T-helper 17 cell (primary cell): ENCODE measurements around the gene GNAZ. TPM values are rescaled to one million over a fixed set of nuclear protein-coding genes. Genes with fewer than 3 reads are reported as not detected.

Experiments used
- ATAC-seq: fragments of 150-1000 bp; cut with Tn5 transposase; 2 replicates; pipeline ENCODE4 v1.10.0; 2021; ENCODE audit warnings: mild to moderate bottlenecking, moderate library complexity
- DNase-seq, 3 donors: peaks; one replicate each; pipeline versions ENCODE4 v3.0.0 to v3.0.0-alpha.2; 2020 to 2021
- H3K9me3 ChIP-seq: one replicate; pipeline ENCODE4 v1.7.0; 2013; ENCODE audit warnings: low read length, mild to moderate bottlenecking; ENCODE audit not compliant: control insufficient read depth, poor library complexity, severe bottlenecking
- H3K27ac Mint-ChIP-seq: one replicate; pipeline ENCODE4 v1.8.0; 2022; ENCODE audit warnings: mild to moderate bottlenecking, moderate library complexity, mixed read lengths
- H3K27me3 Mint-ChIP-seq: one replicate; pipeline ENCODE4 v1.8.0; 2022; ENCODE audit warnings: mixed read lengths
- H3K36me3 Mint-ChIP-seq: one replicate; pipeline ENCODE4 v1.8.0; 2022; ENCODE audit warnings: low read depth, mixed read lengths
- H3K4me1 Mint-ChIP-seq: one replicate; pipeline ENCODE4 v1.8.0; 2022; ENCODE audit warnings: mild to moderate bottlenecking, mixed read lengths
- H3K4me3 Mint-ChIP-seq: one replicate; pipeline ENCODE4 v1.8.0; 2022; ENCODE audit warnings: mild to moderate bottlenecking, moderate library complexity, mixed read lengths
- total RNA-seq, 4 donors: library from RNA in 2 of 4; stranded (reverse) in 2 of 4; gene quantifications; one replicate each; pipeline ENCODE4 v1.2.3 and lab custom pipeline; 2022 to 2026

GNAZ gene
- total RNA-seq, 2 donors from 2014 or later: 1.4 to 44.1 TPM

DNA sequence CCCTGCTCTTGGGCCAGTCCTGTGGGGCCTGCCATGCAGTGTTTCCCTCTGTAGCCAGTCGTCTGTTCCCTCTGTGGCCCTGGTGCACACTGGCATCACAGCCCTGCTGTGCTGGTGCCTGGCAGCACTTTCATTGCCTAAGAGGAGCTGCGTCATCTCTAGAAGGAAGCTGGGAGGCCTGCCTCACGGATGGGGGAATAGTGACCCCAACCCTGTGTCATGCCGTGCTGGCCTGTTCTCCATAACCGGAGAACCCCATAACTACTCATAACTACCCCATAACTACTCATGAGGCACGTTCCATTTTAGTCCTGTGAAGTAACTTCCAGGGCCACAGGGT lies 88.9 kb downstream of the GNAZ start:
- Mint-ChIP-seq H3K27me3 (no peaks in the 10 kb centered on the region), H3K36me3 (no peaks in the 10 kb centered on the region), H3K27ac (no peak overlapping the region), H3K4me1 (peaks cover 4% of the 10 kb centered on the region), H3K4me3 (no peak overlapping the region)
- DNase-seq: no peak
- no peaks in the 10 kb centered on the region for H3K9me3 ChIP-seq
- no peak for ATAC-seq

DNA sequence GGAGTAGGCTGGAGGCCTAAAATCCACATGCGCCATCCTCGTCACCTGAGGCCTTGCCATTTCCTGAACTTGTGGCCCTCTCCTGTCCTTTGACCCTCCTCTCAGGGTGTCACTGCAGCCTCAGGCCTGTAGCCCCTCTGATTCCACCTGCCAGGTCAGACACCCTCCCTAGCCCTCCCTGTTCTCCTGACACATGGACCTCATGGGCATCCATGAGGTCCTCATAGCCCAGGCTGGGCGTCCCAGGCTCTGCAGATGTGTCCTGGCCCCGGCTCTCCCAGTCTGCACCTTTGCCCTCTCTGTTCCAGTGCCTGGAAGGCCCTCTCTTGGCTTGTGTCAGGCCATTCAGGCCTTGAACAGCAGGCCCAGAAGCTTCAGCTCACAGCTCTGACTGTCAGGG lies 90.7 kb downstream of the GNAZ start:
- Mint-ChIP-seq H3K36me3 (no peaks in the 10 kb centered on the region), H3K4me1 (peaks cover 4% of the 10 kb centered on the region), H3K27ac (no peak overlapping the region), H3K27me3 (no peaks in the 10 kb centered on the region), H3K4me3 (no peak overlapping the region)
- ATAC-seq: no peak
- DNase-seq: no peak
- H3K9me3 ChIP-seq: no peaks in the 10 kb centered on the region

DNA sequence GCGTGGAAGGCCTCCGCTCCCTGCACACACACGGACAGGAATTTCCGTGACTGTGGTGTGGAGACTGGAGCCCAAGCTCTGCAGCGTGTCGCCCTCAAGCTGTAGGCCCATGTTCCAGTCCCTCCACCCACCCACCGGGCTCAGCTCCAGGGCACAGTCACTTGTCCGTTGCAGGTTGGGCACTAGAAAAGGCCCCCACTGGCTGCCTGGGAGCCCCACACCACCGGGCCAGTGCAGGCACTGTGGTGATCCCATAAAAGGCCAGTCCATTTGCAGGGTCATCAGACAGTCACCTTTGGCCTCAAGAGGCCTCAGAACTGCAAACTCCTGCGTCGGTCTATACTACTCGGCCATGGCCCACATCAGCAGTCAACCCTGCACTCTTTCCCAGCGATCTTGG lies 91.3 kb downstream of the GNAZ start:
- no peak for ATAC-seq
- no peak overlapping the region for H3K27ac Mint-ChIP-seq

DNA sequence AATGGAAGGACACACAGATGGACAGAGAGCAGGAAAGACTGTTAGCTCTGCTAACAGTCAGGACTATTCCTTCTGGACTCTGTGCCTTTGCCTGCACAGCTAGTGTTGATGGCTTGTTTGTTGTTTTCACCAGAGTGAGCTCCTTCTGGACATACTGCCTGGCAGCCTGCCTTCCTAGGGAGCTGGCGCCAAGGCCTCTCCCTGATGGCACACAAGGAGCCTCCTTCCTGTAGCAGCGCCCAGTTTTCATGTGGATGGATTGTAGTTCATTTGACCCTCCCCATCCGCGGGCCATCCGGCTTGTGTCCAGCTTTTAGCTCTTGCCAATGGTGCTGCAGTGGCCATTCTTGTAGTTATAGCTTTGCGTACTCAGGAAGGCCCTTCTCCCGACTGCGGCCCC lies 93.3 kb downstream of the GNAZ start:
- DNase-seq (no peak), ATAC-seq (no peak)

More for the DNA sequence above, 91.3 kb downstream of the GNAZ start:
- Mint-ChIP-seq H3K27me3 (no peaks in the 10 kb centered on the region), H3K4me3 (no peak overlapping the region), H3K36me3 (no peaks in the 10 kb centered on the region), H3K4me1 (peaks cover 4% of the 10 kb centered on the region)
- no peak for DNase-seq
- no peaks in the 10 kb centered on the region for H3K9me3 ChIP-seq

DNA sequence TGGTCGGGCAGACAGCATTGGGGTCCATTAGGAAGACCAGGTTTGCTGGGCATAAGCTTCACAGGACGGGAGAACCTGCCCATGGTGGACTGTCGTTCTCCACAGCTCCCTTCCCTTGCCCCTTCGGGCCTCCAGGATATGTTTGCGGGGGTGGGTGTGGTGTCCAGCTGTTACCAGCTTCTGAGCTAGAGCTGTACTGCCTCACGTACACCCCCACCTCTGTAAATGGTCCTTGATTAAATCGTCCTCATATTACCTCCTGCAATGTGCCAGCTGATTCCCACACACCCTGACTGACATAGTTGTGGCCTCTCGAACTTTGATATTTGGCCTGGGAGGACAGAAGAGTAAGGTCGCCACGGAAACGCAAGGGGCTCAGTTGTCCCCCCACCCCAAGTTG lies 93.8 kb downstream of the GNAZ start:
- DNase-seq (no peak), ATAC-seq (no peak)
- Mint-ChIP-seq H3K27me3 (no peaks in the 10 kb centered on the region), H3K27ac (no peak overlapping the region), H3K4me3 (no peak overlapping the region), H3K4me1 (peaks cover 4% of the 10 kb centered on the region), H3K36me3 (no peaks in the 10 kb centered on the region)
- H3K9me3 ChIP-seq: no peaks in the 10 kb centered on the region

More for the DNA sequence above, 93.3 kb downstream of the GNAZ start:
- H3K36me3 Mint-ChIP-seq: no peaks in the 10 kb centered on the region
- H3K4me1 Mint-ChIP-seq: peaks cover 4% of the 10 kb centered on the region
- no peaks in the 10 kb centered on the region for H3K27me3 Mint-ChIP-seq
- no peaks in the 10 kb centered on the region for H3K9me3 ChIP-seq
- no peak overlapping the region for H3K4me3 Mint-ChIP-seq
- no peak overlapping the region for H3K27ac Mint-ChIP-seq

DNA sequence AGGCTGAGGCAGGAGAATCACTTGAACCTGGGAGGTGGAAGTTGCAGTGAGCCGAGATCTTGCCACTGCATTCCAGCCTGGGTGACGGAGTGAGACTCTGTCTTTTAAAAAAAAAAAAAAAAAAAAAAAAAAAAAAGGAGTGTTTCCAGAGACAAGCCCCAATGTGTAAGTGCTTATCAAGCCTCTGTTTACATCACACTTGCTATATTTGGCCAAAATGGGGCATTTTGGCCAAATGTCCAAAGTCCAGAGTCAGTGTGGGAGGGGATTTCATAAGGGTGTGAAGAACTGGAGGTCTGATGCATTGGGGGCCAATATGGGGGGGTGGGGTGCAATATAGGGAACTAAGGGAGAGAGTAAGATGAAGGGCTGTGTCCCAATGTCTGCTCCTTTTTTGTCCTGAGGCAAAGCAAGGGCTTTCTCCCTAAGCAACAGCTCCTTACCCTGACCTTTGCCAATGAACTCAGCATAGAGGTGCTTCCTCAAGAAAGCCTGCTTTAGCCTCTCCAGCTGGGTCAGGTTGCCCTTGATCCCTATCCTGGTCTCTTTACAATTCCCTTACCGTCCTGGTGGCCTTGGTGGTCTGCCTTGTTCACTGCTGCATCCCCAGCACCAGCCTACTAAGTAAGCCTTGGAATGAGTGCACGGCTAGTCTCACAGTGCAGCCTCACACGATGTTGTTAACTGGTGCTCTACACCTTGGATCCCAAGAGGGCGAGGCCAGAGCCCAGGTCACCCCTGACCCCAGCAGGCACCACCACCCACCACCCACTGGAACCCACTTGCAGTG lies 95.9 kb downstream of the GNAZ start:
- peaks cover 4% of the 10 kb centered on the region for H3K4me1 Mint-ChIP-seq
- H3K9me3 ChIP-seq: no peaks in the 10 kb centered on the region
- DNase-seq (no peak), ATAC-seq (no peak)
- no peaks in the 10 kb centered on the region for H3K36me3 Mint-ChIP-seq
- no peak overlapping the region for H3K27ac Mint-ChIP-seq
- H3K27me3 Mint-ChIP-seq: no peaks in the 10 kb centered on the region
- no peak overlapping the region for H3K4me3 Mint-ChIP-seq

DNA sequence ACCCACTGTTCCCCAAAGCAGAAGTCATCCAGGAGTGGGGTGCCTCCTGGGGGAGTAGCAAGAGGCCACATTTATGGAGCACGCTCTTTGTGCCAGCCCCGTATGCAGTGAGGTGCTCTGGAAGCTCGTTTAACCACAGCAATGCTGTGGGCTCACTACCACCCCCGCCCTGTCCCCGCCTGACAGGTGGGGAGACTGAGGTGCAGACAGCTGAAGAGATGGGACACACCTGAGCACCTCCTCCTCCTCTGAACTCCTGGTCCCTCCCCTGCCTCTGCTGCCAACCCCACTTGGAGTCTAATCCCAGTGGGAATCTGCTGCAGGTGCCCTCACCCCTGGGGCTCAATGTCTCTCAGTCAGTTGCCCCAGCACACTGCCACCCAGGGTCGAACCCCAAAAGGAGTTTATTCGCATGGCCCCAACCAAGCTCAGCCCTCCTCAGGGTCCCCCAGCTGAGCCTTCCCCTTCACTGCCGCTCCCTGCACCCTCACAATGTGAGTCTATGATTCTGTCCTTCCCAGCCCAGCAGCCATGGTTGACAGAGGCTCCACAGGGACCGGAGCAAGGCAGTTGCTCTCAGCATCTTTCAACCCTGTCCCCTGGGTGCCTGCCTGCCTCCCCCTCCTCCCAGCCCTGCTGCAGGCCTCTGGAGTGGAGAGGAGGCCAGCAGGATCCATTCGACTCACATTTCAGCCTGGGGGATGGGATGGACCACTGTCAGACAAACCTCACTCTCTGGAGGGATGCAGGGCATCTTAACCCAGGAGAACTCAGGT lies 96.7 kb downstream of the GNAZ start:
- no peak for ATAC-seq
- Mint-ChIP-seq H3K27me3 (no peaks in the 10 kb centered on the region), H3K36me3 (no peaks in the 10 kb centered on the region), H3K27ac (no peak overlapping the region), H3K4me3 (no peak overlapping the region), H3K4me1 (peaks cover 4% of the 10 kb centered on the region)
- no peak for DNase-seq
- H3K9me3 ChIP-seq: no peaks in the 10 kb centered on the region

DNA sequence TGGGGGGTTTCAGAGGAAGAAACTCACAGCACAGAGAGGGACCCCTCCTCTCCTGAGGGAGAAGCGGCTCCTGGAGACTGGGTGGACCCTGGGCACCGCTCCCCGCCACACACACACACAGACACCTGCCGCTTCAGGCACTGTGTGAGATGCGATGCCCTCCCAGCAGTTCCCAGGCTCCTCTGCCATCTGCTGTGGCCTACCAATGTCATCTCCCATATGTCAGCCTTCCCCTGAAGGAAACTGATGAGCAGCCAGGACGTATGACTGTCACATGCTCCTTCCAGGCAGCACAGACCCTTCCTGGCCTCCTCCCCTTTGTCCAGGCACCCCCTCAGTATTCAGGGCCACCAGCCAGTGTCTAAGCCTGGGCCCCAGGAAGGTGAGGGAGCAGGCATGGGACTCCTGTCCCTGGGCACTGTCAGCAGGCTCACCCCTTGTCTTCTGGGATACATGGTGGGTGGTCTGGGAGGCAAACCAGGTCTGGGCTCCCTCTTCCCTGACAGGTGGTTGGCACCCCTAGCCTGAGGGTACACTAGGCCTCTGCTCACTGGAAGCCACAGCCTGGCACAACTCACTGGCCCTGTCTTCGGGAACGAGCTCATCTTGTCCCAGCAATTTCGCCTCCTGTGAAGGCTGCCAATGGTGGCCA lies 98.2 kb downstream of the GNAZ start:
- Mint-ChIP-seq H3K27ac (no peak overlapping the region), H3K4me3 (no peak overlapping the region), H3K36me3 (no peaks in the 10 kb centered on the region), H3K27me3 (no peaks in the 10 kb centered on the region), H3K4me1 (no peaks in the 10 kb centered on the region)
- no peak for DNase-seq
- no peaks in the 10 kb centered on the region for H3K9me3 ChIP-seq
- no peak for ATAC-seq

DNA sequence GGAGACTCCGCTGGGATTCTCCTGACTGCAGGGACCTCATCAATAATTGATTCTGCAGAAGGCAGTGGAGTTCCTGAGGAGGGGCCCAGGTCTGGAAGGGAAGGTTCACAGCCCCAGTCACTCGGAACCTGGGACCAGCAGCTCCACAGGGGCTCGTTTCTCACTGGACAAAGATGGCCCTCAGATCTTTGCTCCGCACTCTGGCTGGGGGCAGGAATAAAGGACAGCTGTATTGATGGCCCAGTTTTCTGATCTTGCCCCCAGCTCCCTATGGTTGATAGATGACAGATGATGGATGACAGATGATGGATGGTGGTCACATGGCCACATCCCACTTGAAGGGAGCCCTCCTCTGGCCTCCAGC lies 98.7 kb downstream of the GNAZ start:
- no peaks in the 10 kb centered on the region for H3K36me3 Mint-ChIP-seq
- no peak for DNase-seq
- H3K27ac Mint-ChIP-seq: no peak overlapping the region

More for the DNA sequence above, 98.7 kb downstream of the GNAZ start:
- ATAC-seq: no peak
- Mint-ChIP-seq H3K4me1 (peaks cover 2% of the 10 kb centered on the region), H3K4me3 (no peak overlapping the region), H3K27me3 (no peaks in the 10 kb centered on the region)
- H3K9me3 ChIP-seq: no peaks in the 10 kb centered on the region

Other genes starting within 250 kb of the GNAZ start
- gene IGLL5, start 182.7 kb upstream of the GNAZ start, total RNA-seq: 1 to 10 TPM in 1 of 2 donors, not detected in 1; 1.9 TPM
- 1 to 10 TPM; 1.1 to 1.4 TPM for gene RSPH14, start 71.5 kb downstream of the GNAZ start, total RNA-seq
- 1 to 10 TPM; 1.1 to 2.4 TPM for gene RAB36, start 75.0 kb downstream of the GNAZ start, total RNA-seq
- 10 to 100 TPM; 91.8 to 93.2 TPM for gene BCR, start 110.0 kb downstream of the GNAZ start, total RNA-seq